RWPE2 (cell line): Measurements from ENCODE around the gene PAK6.
A peak's percentile ranks its signal among the peaks of the same experiment; 100 is the strongest.

Source experiments
- ATAC-seq: fragments of 200-7000 bp; cut with Tn5 transposase; 3 replicates; pipeline ENCODE4 v1.9.1; 2021; ENCODE audit warnings: low read depth
- DNase-seq: peaks from one replicate; pipeline ENCODE4 v3.0.0-alpha.2; 2020; ENCODE audit warnings: low spot score
- H3K27ac ChIP-seq: fragments of 450-650 bp; 2 replicates; pipeline ENCODE4 v1.5.1; 2017; ENCODE audit warnings: mild to moderate bottlenecking; ENCODE audit not compliant: poor library complexity, severe bottlenecking
- H3K27me3 ChIP-seq: fragments of 250-450 bp; sonication (Bioruptor Pico); 2 replicates; pipeline ENCODE4 v1.5.1; 2021; ENCODE audit warnings: mild to moderate bottlenecking, moderate library complexity; ENCODE audit not compliant: insufficient read depth, poor library complexity, severe bottlenecking
- H3K36me3 ChIP-seq: fragments of 250-450 bp; sonication (Bioruptor Pico); 2 replicates; pipeline ENCODE4 v1.5.1; 2020; ENCODE audit warnings: low read depth, mild to moderate bottlenecking, moderate library complexity
- H3K4me1 ChIP-seq: fragments of 250-450 bp; sonication (Bioruptor Pico); 2 replicates; pipeline ENCODE4 v1.5.1; 2021; ENCODE audit warnings: mild to moderate bottlenecking, moderate library complexity; ENCODE audit not compliant: insufficient read depth, poor library complexity, severe bottlenecking
- H3K4me3 ChIP-seq: fragments of 250-450 bp; sonication (Bioruptor Pico); 2 replicates; pipeline ENCODE4 v1.5.1; 2021; ENCODE audit warnings: mild to moderate bottlenecking, moderate library complexity; ENCODE audit not compliant: severe bottlenecking
- H3K9me3 ChIP-seq: fragments of 250-450 bp; sonication (Bioruptor Pico); 2 replicates; pipeline ENCODE4 v1.5.1; 2021; ENCODE audit warnings: mild to moderate bottlenecking, moderate library complexity; ENCODE audit not compliant: severe bottlenecking
- CTCF ChIP-seq: fragments of 450-650 bp; IDR thresholded peaks from one replicate; pipeline ENCODE4 v1.5.1; 2017; ENCODE audit warnings: mild to moderate bottlenecking, moderate library complexity; ENCODE audit not compliant: poor library complexity, severe bottlenecking

PAK6 gene

DNA sequence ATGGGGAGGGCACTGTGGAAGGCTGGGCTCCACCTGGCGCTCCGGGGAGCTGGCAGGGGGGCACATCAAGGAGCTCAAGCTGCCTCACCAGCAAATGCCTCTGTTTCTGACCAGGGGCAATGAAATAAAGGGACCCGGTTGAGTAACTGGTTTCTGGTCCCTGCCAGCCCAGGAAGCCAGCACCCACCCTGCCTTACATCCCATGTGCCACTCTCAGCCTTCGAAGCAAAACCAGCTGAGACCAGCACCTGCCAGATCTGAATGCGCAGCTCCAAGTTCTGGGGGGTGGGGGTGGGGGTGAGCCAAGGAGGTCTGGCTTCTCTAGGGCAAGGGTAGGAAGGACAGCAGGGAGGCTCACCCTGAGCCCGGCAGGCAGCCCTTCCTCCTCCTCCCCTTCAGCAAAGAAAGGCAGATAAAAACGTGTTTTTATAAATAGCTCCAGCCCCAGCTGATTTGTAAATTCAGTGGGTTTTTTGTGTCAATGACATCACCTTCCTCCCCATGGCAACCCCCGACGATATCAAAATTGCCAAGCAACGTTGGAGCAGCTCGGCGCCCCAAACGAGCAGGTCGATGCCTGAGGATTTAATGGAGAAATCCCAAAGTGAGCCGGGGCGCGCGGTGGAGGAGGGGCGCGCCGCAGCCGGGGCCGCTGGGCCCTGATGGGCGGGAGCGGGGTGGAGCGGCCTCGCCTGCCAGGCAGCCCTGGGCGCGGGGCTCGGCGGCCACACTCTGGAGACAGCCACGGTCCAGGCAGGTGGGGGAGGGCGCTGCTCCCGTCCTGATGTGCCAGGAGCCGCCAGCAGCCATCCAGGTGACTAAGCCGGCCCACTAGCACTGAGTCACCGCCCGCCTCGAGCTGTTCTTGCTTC lies at the start of gene PAK6:
Gene PAK6 (plus strand): TSS at position 532 of the 872 bp plus-strand sequence. CDS start 25,723 bp downstream, outside the sequence.
- Histone ChIP-seq H3K4me3 (peak within 1 kb of the TSS; percentile 13), H3K27ac (peak within 1 kb of the TSS; percentile 91), H3K27me3 (no peaks in the 10 kb centered on the region), H3K4me1 (peaks cover 52% of the 10 kb centered on the region), H3K9me3 (no peaks in the 10 kb centered on the region), H3K36me3 (no peaks in the 10 kb centered on the region)
- no peak for TF ChIP-seq CTCF
- peak; percentile 86 for ATAC-seq
- DNase-seq = peak; percentile 99

DNA sequence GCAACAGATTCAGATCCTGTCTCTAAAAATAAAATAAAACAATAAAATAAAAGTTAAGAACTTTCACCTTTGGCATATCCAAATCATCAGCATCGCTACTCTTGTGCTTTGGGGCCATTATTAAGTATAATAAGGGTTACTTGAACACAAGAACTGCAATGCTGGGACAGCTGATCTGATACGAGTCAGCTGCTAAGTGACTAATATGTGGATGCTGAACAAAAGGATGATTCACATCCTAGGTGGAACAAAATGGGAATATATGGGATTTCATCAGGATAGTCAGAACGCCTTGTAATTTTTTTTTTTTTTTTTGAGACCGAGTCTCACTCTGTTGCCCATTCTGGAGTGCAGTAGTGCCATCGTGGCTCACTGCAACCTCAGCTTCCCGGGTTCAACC lies 48.3 kb upstream of the PAK6 start:
- TF ChIP-seq CTCF = no peak
- DNase-seq (no peak), ATAC-seq (peak; percentile 95)
- no peaks in the 10 kb centered on the region for H3K27me3 ChIP-seq
- H3K36me3 ChIP-seq = peaks cover 88% of the 10 kb centered on the region
- no peaks in the 10 kb centered on the region for H3K9me3 ChIP-seq
- peak overlapping the region; percentile 17 for H3K27ac ChIP-seq
- no peak overlapping the region for H3K4me3 ChIP-seq
- peaks cover 8% of the 10 kb centered on the region for H3K4me1 ChIP-seq

DNA sequence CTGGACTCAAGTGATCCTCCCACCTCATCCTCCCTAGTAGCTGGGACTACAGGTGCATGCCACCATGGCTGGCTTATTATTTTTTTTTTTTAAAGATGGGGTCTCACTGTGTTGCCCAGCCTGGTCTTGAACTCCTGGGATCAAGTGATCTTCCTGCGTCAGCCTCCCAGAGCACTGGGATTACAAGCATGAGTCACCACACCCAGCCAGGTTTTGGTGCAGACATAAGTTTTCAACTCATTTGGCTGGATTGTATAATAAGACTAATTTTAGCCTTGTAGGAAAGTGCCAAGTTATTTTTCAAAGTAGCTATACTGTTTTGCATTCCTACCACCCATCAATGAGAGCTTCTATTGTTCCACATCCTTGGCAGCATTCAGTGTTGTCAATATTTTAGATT lies 45.9 kb upstream of the PAK6 start:
- peaks cover 90% of the 10 kb centered on the region for H3K36me3 ChIP-seq
- no peak for ATAC-seq

DNA sequence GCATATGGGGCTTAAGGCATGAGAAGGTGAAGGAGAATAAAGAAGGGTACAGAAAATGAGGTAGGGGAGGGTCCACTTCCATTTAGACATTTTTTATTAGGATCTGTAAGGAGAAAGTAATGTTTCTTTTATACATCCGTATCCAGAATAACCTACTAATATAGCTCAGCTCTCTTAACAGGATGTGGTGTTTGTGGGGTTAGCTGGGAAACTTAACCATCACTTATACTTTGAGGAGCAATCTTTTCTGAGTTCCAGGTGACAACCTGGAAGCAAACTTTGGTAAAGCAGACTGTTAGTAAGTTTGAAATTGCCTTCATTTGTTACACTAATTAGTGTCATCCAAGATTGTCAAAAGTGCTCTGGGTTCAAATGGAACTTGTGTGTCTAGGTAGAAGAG lies 41.4 kb upstream of the PAK6 start:
- no peak for TF ChIP-seq CTCF
- no peak overlapping the region for H3K27ac ChIP-seq
- no peaks in the 10 kb centered on the region for H3K9me3 ChIP-seq
- no peak for DNase-seq
- no peaks in the 10 kb centered on the region for H3K27me3 ChIP-seq
- peaks cover 94% of the 10 kb centered on the region for H3K36me3 ChIP-seq
- no peaks in the 10 kb centered on the region for H3K4me1 ChIP-seq
- ATAC-seq = no peak
- no peak overlapping the region for H3K4me3 ChIP-seq

More for the DNA sequence above, 45.9 kb upstream of the PAK6 start:
- Histone ChIP-seq H3K4me1 (peaks cover 8% of the 10 kb centered on the region), H3K4me3 (no peak overlapping the region), H3K27ac (no peak overlapping the region), H3K27me3 (no peaks in the 10 kb centered on the region), H3K9me3 (no peaks in the 10 kb centered on the region)
- no peak for TF ChIP-seq CTCF
- DNase-seq = no peak
